IMR-90 (cell line): ENCODE results near the gene BLVRA. TPM values are rescaled to one million over a fixed set of nuclear protein-coding genes. Genes with fewer than 3 reads are reported as not detected.

Experiments
- ATAC-seq: fragments of 200-7000 bp; cut with Tn5 transposase; 2 replicates; pipeline ENCODE4 v1.9.1; 2020; ENCODE audit warnings: low read depth, mild to moderate bottlenecking, moderate library complexity
- BruUV-seq: library from RNA; stranded (reverse); fragments of 400-500 nt; replicated peaks from 2 replicates; lab custom pipeline; 2021; lab: Mats Ljungman, UMichigan
- CTCF ChIA-PET: fragments of 300-600 bp; formaldehyde crosslinking; extraction: SDS; loops from one replicate; lab custom pipeline; 2021; ENCODE audit warnings: antibody characterized with exemption; lab: Yijun Ruan, JAX
- POLR2A ChIA-PET: fragments of 300-600 bp; sonication (Branson Sonifier 250); formaldehyde crosslinking; loops from one replicate; lab custom pipeline; 2022; ENCODE audit warnings: antibody characterized with exemption; ENCODE audit not compliant: unreplicated experiment; lab: Charles Lee
- DNase-seq: peaks from one replicate; pipeline ENCODE4 v3.0.0; 2013
- H2AFZ ChIP-seq: replicated peaks from 2 replicates; pipeline ENCODE3; 2013; ENCODE audit warnings: low read length, mild to moderate bottlenecking; ENCODE audit not compliant: poor library complexity
- H2AK5ac ChIP-seq: 2 replicates; pipeline ENCODE4 v1.6.1; 2013; ENCODE audit warnings: low read depth, low read length, inconsistent platforms
- H2AK9ac ChIP-seq: replicated peaks from 2 replicates; pipeline ENCODE3; 2013; ENCODE audit warnings: mild to moderate bottlenecking, low read depth, low read length, moderate library complexity; ENCODE audit not compliant: poor library complexity
- H2BK120ac ChIP-seq: 2 replicates; pipeline ENCODE4 v1.6.1; 2013; ENCODE audit warnings: low read depth, low read length, inconsistent platforms
- H2BK15ac ChIP-seq: 3 replicates; pipeline ENCODE4 v1.6.1; 2013; ENCODE audit warnings: low read depth, low read length, inconsistent platforms
- H2BK20ac ChIP-seq: 2 replicates; pipeline ENCODE4 v1.6.1; 2013; ENCODE audit warnings: low read depth, mild to moderate bottlenecking, inconsistent platforms, low read length, moderate library complexity
- H2BK5ac ChIP-seq: 2 replicates; pipeline ENCODE4 v1.6.1; 2013; ENCODE audit warnings: mild to moderate bottlenecking, low read depth, low read length, inconsistent platforms; ENCODE audit not compliant: poor library complexity, severe bottlenecking
- H3K14ac ChIP-seq: replicated peaks from 2 replicates; pipeline ENCODE4 v1.6.1; 2013; ENCODE audit warnings: low read depth, low read length, inconsistent platforms
- H3K18ac ChIP-seq: 2 replicates; pipeline ENCODE4 v1.6.1; 2013; ENCODE audit warnings: low read depth, low read length, control low read depth
- H3K23ac ChIP-seq: 2 replicates; pipeline ENCODE4 v1.6.1; 2013; ENCODE audit warnings: low read depth, low read length, inconsistent platforms
- H3K27ac ChIP-seq: 2 replicates; pipeline ENCODE4 v1.5.1; 2013; ENCODE audit warnings: mild to moderate bottlenecking, control low read depth, low read length; ENCODE audit not compliant: insufficient read depth
- H3K27me3 ChIP-seq: 2 replicates; pipeline ENCODE4 v1.6.1; 2013; ENCODE audit warnings: low read length; ENCODE audit not compliant: control insufficient read depth, insufficient read depth
- H3K36me3 ChIP-seq: 2 replicates; pipeline ENCODE4 v1.6.1; 2013; ENCODE audit warnings: low read length, mixed read lengths; ENCODE audit not compliant: control insufficient read depth, insufficient read depth
- H3K4ac ChIP-seq: 2 replicates; pipeline ENCODE4 v1.6.1; 2013; ENCODE audit warnings: low read depth, low read length, inconsistent platforms
- H3K4me1 ChIP-seq: 2 replicates; pipeline ENCODE4 v1.6.1; 2013; ENCODE audit warnings: low read length, mixed read lengths; ENCODE audit not compliant: control insufficient read depth, insufficient read depth
- H3K4me2 ChIP-seq: 2 replicates; pipeline ENCODE4 v1.6.1; 2013; ENCODE audit warnings: low read depth, mild to moderate bottlenecking, control low read depth, low read length, moderate library complexity
- H3K4me3 ChIP-seq: 2 replicates; pipeline ENCODE4 v1.5.1; 2013; ENCODE audit warnings: low read depth, mild to moderate bottlenecking, control low read depth, low read length, moderate library complexity; ENCODE audit not compliant: insufficient read depth
- H3K56ac ChIP-seq: 2 replicates; pipeline ENCODE4 v1.6.1; 2013; ENCODE audit warnings: low read length, inconsistent platforms; ENCODE audit not compliant: insufficient read depth; ENCODE audit errors: extremely low read depth
- H3K79me1 ChIP-seq, 2 experiments: 2 replicates each; pipeline ENCODE4 v1.6.1; 2013; ENCODE audit warnings: low read length in 2 of 2, inconsistent platforms in 1 of 2, low read depth in 1 of 2
- H3K9ac ChIP-seq: 2 replicates; pipeline ENCODE4 v1.6.1; 2013; ENCODE audit warnings: low read depth, low read length, control low read depth
- H3K9me1 ChIP-seq: 2 replicates; pipeline ENCODE4 v1.6.1; 2013; ENCODE audit warnings: low read length, inconsistent platforms; ENCODE audit not compliant: insufficient read depth
- H3K9me3 ChIP-seq: 2 replicates; pipeline ENCODE4 v1.6.1; 2013; ENCODE audit warnings: low read length; ENCODE audit not compliant: control insufficient read depth, insufficient read depth
- H4K20me1 ChIP-seq: 2 replicates; pipeline ENCODE4 v1.6.1; 2013; ENCODE audit warnings: low read length, inconsistent platforms; ENCODE audit not compliant: insufficient read depth
- H4K5ac ChIP-seq: 2 replicates; pipeline ENCODE4 v1.6.1; 2013; ENCODE audit warnings: mild to moderate bottlenecking, low read depth, low read length, control low read depth
- H4K8ac ChIP-seq, 2 experiments: 2 replicates each; pipeline ENCODE4 v1.6.1; 2013; ENCODE audit warnings: low read depth in 2 of 2, low read length in 2 of 2, control low read depth in 1 of 2, inconsistent platforms in 1 of 2
- H4K91ac ChIP-seq: 2 replicates; pipeline ENCODE4 v1.6.1; 2013; ENCODE audit warnings: low read depth, low read length, inconsistent platforms; ENCODE audit not compliant: insufficient read depth
- BHLHE40 ChIP-seq: fragments of 150-350 bp; IDR thresholded peaks from 2 replicates; pipeline ENCODE4 v1.6.1; 2016; ENCODE audit warnings: mild to moderate bottlenecking, low read depth, low read length
- CEBPB ChIP-seq: IDR thresholded peaks from 2 replicates; pipeline ENCODE4 v1.6.1; 2012; ENCODE audit warnings: low read depth, low read length, improper control_type of control experiment
- CHD1 ChIP-seq: IDR thresholded peaks from 2 replicates; pipeline ENCODE4 v1.6.1; 2012; ENCODE audit warnings: low read depth, low read length, improper control_type of control experiment
- CTCF ChIP-seq: conservative IDR thresholded peaks from 2 replicates; pipeline ENCODE4 v1.5.1; 2012; ENCODE audit warnings: mild to moderate bottlenecking, low read depth, low read length, improper control_type of control experiment
- FOS ChIP-seq: fragments of 150-350 bp; IDR thresholded peaks from 2 replicates; pipeline ENCODE4 v1.6.1; 2016; ENCODE audit warnings: low read depth, low read length
- MAFK ChIP-seq: IDR thresholded peaks from 2 replicates; pipeline ENCODE4 v1.6.1; 2012; ENCODE audit warnings: low read depth, low read length, improper control_type of control experiment
- MXI1 ChIP-seq: IDR thresholded peaks from 2 replicates; pipeline ENCODE4 v1.6.1; 2012; ENCODE audit warnings: low read depth, mild to moderate bottlenecking, low read length, moderate library complexity, borderline replicate concordance
- POLR2A ChIP-seq: IDR thresholded peaks from 2 replicates; pipeline ENCODE4 v1.6.1; 2012; ENCODE audit warnings: mild to moderate bottlenecking, low read depth, low read length
- RAD21 ChIP-seq: IDR thresholded peaks from 2 replicates; pipeline ENCODE4 v1.6.1; 2012; ENCODE audit warnings: low read length, improper control_type of control experiment
- RCOR1 ChIP-seq: IDR thresholded peaks from 2 replicates; pipeline ENCODE4 v1.6.1; 2012; ENCODE audit warnings: mild to moderate bottlenecking, low read length, improper control_type of control experiment; ENCODE audit not compliant: insufficient replicate concordance
- RFX5 ChIP-seq: IDR thresholded peaks from 2 replicates; pipeline ENCODE4 v1.8.0; 2012; ENCODE audit warnings: low read depth, mild to moderate bottlenecking, low read length, moderate library complexity
- dilution Hi-C: fragments of 300-500 bp; cut with HindIII; formaldehyde crosslinking; loops from one replicate; pipeline ENCODE4 v1.14.3; 2018; ENCODE audit warnings: low sequenced_read_pairs; ENCODE audit not compliant: unreplicated experiment
- in situ Hi-C: fragments of 300-500 bp; cut with MboI; formaldehyde crosslinking; loops from 3 replicates; pipeline ENCODE4 v1.14.3; 2019; ENCODE audit warnings: low sequenced_read_pairs, inconsistent platforms, mixed read lengths
- intact Hi-C: fragments of 100-400 bp; cut with micrococcal nuclease; formaldehyde crosslinking; loops from 2 replicates; pipeline ENCODE4 v1.10.0; 2022
- polyA plus RNA-seq, 3 experiments: library from polyadenylated mRNA; depleted of rRNA; stranded (reverse); fragments of >200 nt; gene quantifications; 2 replicates each; pipeline ENCODE4 v1.2.3, GENCODE V29; 2012; ENCODE audit warnings: low replicate concordance in 1 of 3
- total RNA-seq: library from RNA; depleted of rRNA; stranded (reverse); fragments of >200 nt; gene quantifications from 2 replicates; pipeline ENCODE4 v1.2.3, GENCODE V29; 2012

Gene BLVRA
- total and polyA plus RNA-seq, 2 of the 4 experiments (the other 2 are of a cell fraction): 32.3 to 47.1 TPM

GRCh38 chr7:43721193-43721806 lies 37.2 kb upstream of the BLVRA start (continued):
- peak; percentile 75 for TF ChIP-seq CTCF

GRCh38 chr7:43723007-43723341 lies 35.5 kb upstream of the BLVRA start:
- no peak overlapping the region for H4K8ac ChIP-seq

More at GRCh38 chr7:43723007-43723341, 35.5 kb upstream of the BLVRA start:
- no peak for DNase-seq
- Histone ChIP-seq H3K4me3 (no peak overlapping the region), H3K79me1 (peaks cover 15 to 41% of the 10 kb centered on the region in 2 experiments), H4K5ac (no peak overlapping the region), H2BK20ac (no peak overlapping the region), H2BK120ac (no peak overlapping the region), H3K23ac (no peak overlapping the region), H4K20me1 (peaks cover 5% of the 10 kb centered on the region; the same call in 1 of the 2 replicates), H3K9ac (no peak overlapping the region), H2BK5ac (no peak overlapping the region), H3K4me1 (peaks cover 3% of the 10 kb centered on the region), H4K91ac (no peak overlapping the region), H3K14ac (no peak overlapping the region), H3K36me3 (no peaks in the 10 kb centered on the region), H3K9me1 (no peaks in the 10 kb centered on the region), H2AK5ac (no peak overlapping the region), H3K56ac (no peak overlapping the region), H2BK15ac (no peak overlapping the region), H3K4me2 (no peak overlapping the region), H2AFZ (no peak overlapping the region), H2AK9ac (no peak overlapping the region), H3K4ac (no peak overlapping the region), H3K27me3 (no peaks in the 10 kb centered on the region), H3K9me3 (no peaks in the 10 kb centered on the region), H3K18ac (no peak overlapping the region), H3K27ac (no peak overlapping the region)
- in situ Hi-C loops (loop anchor here (5.0 to 25.0 kb wide), 3 partner anchors 114 to 778 kb away; no protein-coding TSS in a partner anchor), intact Hi-C loops (loop anchor here (5.0 kb wide), 3 partner anchors 266 to 546 kb away; no protein-coding TSS in a partner anchor), dilution Hi-C loops (no loop called here)
- no TSS peak for BruUV-seq
- ChIA-PET POLR2A (interaction anchor here (1.1 kb wide), 1 partner anchor 148 kb away, joined by 3 read pairs; no protein-coding TSS in a partner anchor), CTCF (interaction anchor here (0.6 to 4.0 kb wide), 4 partner anchors 23 to 140 kb away, joined by 3 to 22 read pairs (median 6); partner anchors contain the start of gene STK17A)
- TF ChIP-seq FOS (no peak), BHLHE40 (no peak), RCOR1 (no peak), MXI1 (no peak), RFX5 (no peak), MAFK (no peak), RAD21 (no peak), CEBPB (no peak), CTCF (no peak), CHD1 (no peak), POLR2A (no peak)
- no peak for ATAC-seq
